ENCODE measurements around the gene COL4A3. TPM values are rescaled to one million over a fixed set of nuclear protein-coding genes. Genes with fewer than 3 reads are reported as not detected.

COL4A3 gene
- total RNA-seq, 4 donors from 2014 or later = 59.7 to 86.5 (median 66.9) TPM

GRCh38 chr2:227230151-227230550, 65.7 kb downstream of the COL4A3 start:
- Histone ChIP-seq H3K4me3 (replicated peaks in 1 of 3) (no peak overlapping the region), H3K27me3 (no peaks in the 10 kb centered on the region), H3K4me1 (peaks cover 21 to 25% of the 10 kb centered on the region in 2 donors), H3K36me3 (no peaks in the 10 kb centered on the region), H3K9me3 (no peaks in the 10 kb centered on the region), H3K27ac (no peak overlapping the region)
- TF ChIP-seq POLR2A (IDR thresholded peaks at IDR 0.05) (no peak), CTCF (IDR thresholded peaks at IDR 0.05) (no peak)
- 90 to 93% methylated on average over 2 of the region's 2 CpGs for WGBS, 2 donors
- intact Hi-C loops (cut with DNase I) = no loop called here
- no peak for DNase-seq

- WGBS, 2 donors = 94 to 95% methylated on average over 2 of the region's 2 CpGs
- Histone ChIP-seq H3K4me1 (peaks cover 0 to 6% of the 10 kb centered on the region in 2 donors), H3K27me3 (no peaks in the 10 kb centered on the region), H3K27ac (no peak overlapping the region), H3K9me3 (no peaks in the 10 kb centered on the region), H3K4me3 (replicated peaks in 1 of 3) (no peak overlapping the region), H3K36me3 (no peaks in the 10 kb centered on the region)
- TF ChIP-seq CTCF (IDR thresholded peaks at IDR 0.05) (no peak), POLR2A (IDR thresholded peaks at IDR 0.05) (no peak)
- intact Hi-C loops (cut with DNase I) = no loop called here
- DNase-seq = no peak
These were observed 70.0 kb downstream of the COL4A3 start for GRCh38 chr2:227234429-227234828.

- H3K27me3 ChIP-seq = no peaks in the 10 kb centered on the region
- WGBS, 2 donors = 44 to 51% methylated on average over 5 of the region's 5 CpGs
- no peak overlapping the region for H3K4me3 ChIP-seq (replicated peaks in 1 of 3)
- H3K9me3 ChIP-seq = no peaks in the 10 kb centered on the region
- H3K36me3 ChIP-seq = no peaks in the 10 kb centered on the region
- no peak for DNase-seq
- intact Hi-C loops (cut with DNase I) = loop anchor here (2.0 kb wide), 1 partner anchor 109 kb away; no protein-coding TSS in a partner anchor
- no peak overlapping the region for H3K27ac ChIP-seq
- no peak for TF ChIP-seq CTCF (IDR thresholded peaks at IDR 0.05)
- no peak for TF ChIP-seq POLR2A (IDR thresholded peaks at IDR 0.05)
- H3K4me1 ChIP-seq = peaks cover 0 to 6% of the 10 kb centered on the region in 2 donors
These were observed 73.4 kb downstream of the COL4A3 start for GRCh38 chr2:227237786-227238185.

GRCh38 chr2:227238238-227239237, 74.1 kb downstream of the COL4A3 start:
- TF ChIP-seq CTCF (IDR thresholded peaks at IDR 0.05) (peak; percentile 89 to 96 (median 92)), POLR2A (IDR thresholded peaks at IDR 0.05) (no peak)
- intact Hi-C loops (cut with DNase I) = loop anchor here (2.0 kb wide), 1 partner anchor 110 kb away; no protein-coding TSS in a partner anchor
- WGBS, 2 donors = 37 to 38% methylated on average over 10 of the region's 10 CpGs

GRCh38 chr2:227241005-227241404, 76.6 kb downstream of the COL4A3 start:
- peaks cover 0 to 6% of the 10 kb centered on the region in 2 donors for H3K4me1 ChIP-seq
- TF ChIP-seq CTCF (IDR thresholded peaks at IDR 0.05) (no peak), POLR2A (IDR thresholded peaks at IDR 0.05) (no peak)
- H3K36me3 ChIP-seq = no peaks in the 10 kb centered on the region
- no peak for DNase-seq
- no peak overlapping the region for H3K4me3 ChIP-seq (replicated peaks in 1 of 3)
- WGBS, 2 donors = 80 to 89% methylated on average over 2 of the region's 2 CpGs
- H3K27me3 ChIP-seq = no peaks in the 10 kb centered on the region
- H3K9me3 ChIP-seq = no peaks in the 10 kb centered on the region
- intact Hi-C loops (cut with DNase I) = no loop called here
- no peak overlapping the region for H3K27ac ChIP-seq

More at GRCh38 chr2:227238238-227239237, 74.1 kb downstream of the COL4A3 start:
- peak; percentile 77 to 86 for DNase-seq
- Histone ChIP-seq H3K9me3 (no peaks in the 10 kb centered on the region), H3K4me3 (replicated peaks in 1 of 3) (no peak overlapping the region), H3K36me3 (no peaks in the 10 kb centered on the region), H3K27ac (no peak overlapping the region), H3K27me3 (no peaks in the 10 kb centered on the region), H3K4me1 (peaks cover 0 to 6% of the 10 kb centered on the region in 2 donors)

Measured in thyroid gland (tissue), 4 donors.